HCEC 1CT (cell line): ENCODE data around the gene ELFN1.

Experiments
- DNase-seq: peaks from one replicate; pipeline ENCODE4 v3.0.0-alpha.2; 2017

ELFN1 gene

GRCh38 chr7:1664711-1665548, 5.1 kb upstream of the ELFN1 start:
- DNase-seq, result peak; percentile 23

- DNase-seq, result no peak
These were observed 4.3 kb upstream of the ELFN1 start for GRCh38 chr7:1665549-1666316.

GRCh38 chr7:1666317-1666822, 3.7 kb upstream of the ELFN1 start:
- DNase-seq, result no peak

GRCh38 chr7:1666823-1667565, 3.1 kb upstream of the ELFN1 start:
- DNase-seq, result no peak

GRCh38 chr7:1667566-1668395, 2.3 kb upstream of the ELFN1 start:
- no peak for DNase-seq

GRCh38 chr7:1668396-1669063, 1.5 kb upstream of the ELFN1 start:
- DNase-seq, result no peak

GRCh38 chr7:1669064-1669951, 769 bp upstream of the ELFN1 start:
- DNase-seq, result no peak

GRCh38 chr7:1670894-1671593, 967 bp downstream of the ELFN1 start:
- no peak for DNase-seq

- no peak for DNase-seq
These were observed 1.7 kb downstream of the ELFN1 start for GRCh38 chr7:1671594-1672451.

GRCh38 chr7:1672851-1673486, 2.9 kb downstream of the ELFN1 start:
- no peak for DNase-seq

- DNase-seq, result no peak
These were observed 3.6 kb downstream of the ELFN1 start for GRCh38 chr7:1673581-1674118.

GRCh38 chr7:1674161-1675035, 4.3 kb downstream of the ELFN1 start:
- no peak for DNase-seq

GRCh38 chr7:1675036-1675671, 5.1 kb downstream of the ELFN1 start:
- no peak for DNase-seq

GRCh38 chr7:1675673-1676549, 5.8 kb downstream of the ELFN1 start:
- DNase-seq, result no peak

- no peak for DNase-seq
These were observed 6.5 kb downstream of the ELFN1 start for GRCh38 chr7:1676550-1677078.
